Endothelial cell of umbilical vein (primary cell): ENCODE data around the gene BTBD18. TPM values are rescaled to one million over a fixed set of nuclear protein-coding genes. Genes with fewer than 3 reads are reported as not detected.

Source experiments
- BruUV-seq: library from RNA; stranded (reverse); fragments of 400-500 nt; replicated peaks from 2 replicates; lab custom pipeline; 2021; lab: Mats Ljungman, UMichigan
- CTCF ChIA-PET: fragments of 300-600, 350-600 bp; sonication (Branson Sonifier 250); formaldehyde crosslinking; loops from one replicate; lab custom pipeline; 2021; ENCODE audit warnings: antibody characterized with exemption, inconsistent platforms; lab: Charles Lee
- POLR2A ChIA-PET: fragments of 300-600, 350-600 bp; sonication (Branson Sonifier 250); formaldehyde crosslinking; loops from one replicate; lab custom pipeline; 2021; ENCODE audit warnings: antibody characterized with exemption, inconsistent platforms; lab: Charles Lee
- DNase-seq: peaks from one replicate; pipeline ENCODE4 v3.0.0-alpha.2; 2011; ENCODE audit warnings: low read depth, low spot score
- FAIRE-seq: peaks from 2 replicates; lab custom pipeline; 2011; peaks lifted over from hg19 to GRCh38; lab: Jason Lieb, UNC
- H2AFZ ChIP-seq: 2 replicates; pipeline ENCODE4 v1.6.0; 2012; ENCODE audit warnings: low read depth, low read length, control low read depth, inconsistent platforms
- H3K27ac ChIP-seq: 2 replicates; pipeline ENCODE4 v1.5.1; 2011; ENCODE audit warnings: low read depth, mild to moderate bottlenecking, control low read depth, low read length, moderate library complexity; ENCODE audit not compliant: insufficient read depth
- H3K27me3 ChIP-seq, 2 experiments: 2 replicates each; pipeline versions ENCODE4 v1.6.0 to v1.6.1; 2011; ENCODE audit warnings: low read length in 2 of 2, mixed read lengths in 1 of 2; ENCODE audit not compliant: control insufficient read depth in 2 of 2, insufficient read depth in 2 of 2
- H3K36me3 ChIP-seq, 2 experiments: 2 replicates in 1 of 2; 3 replicates in 1 of 2; pipeline ENCODE4 v1.5.1; 2011; ENCODE audit warnings: low read length in 2 of 2, mild to moderate bottlenecking in 1 of 2, moderate library complexity in 1 of 2; ENCODE audit not compliant: control insufficient read depth in 2 of 2, insufficient read depth in 2 of 2; ENCODE audit errors: extremely low read depth in 1 of 2
- H3K4me1 ChIP-seq: 3 replicates; pipeline ENCODE4 v1.5.1; 2011; ENCODE audit warnings: mild to moderate bottlenecking, low read length; ENCODE audit not compliant: control insufficient read depth, insufficient read depth; ENCODE audit errors: extremely low read depth
- H3K4me2 ChIP-seq: 2 replicates; pipeline ENCODE4 v1.6.1; 2011; ENCODE audit warnings: low read length, control low read depth, mixed read lengths; ENCODE audit not compliant: insufficient read depth
- H3K4me3 ChIP-seq, 3 experiments: fragments of 200-600 bp in 1 of 3; sonication (generic), shearing (Covaris generic) in 1 of 3; replicated peaks in 1 of 3; 2 replicates each; pipeline ENCODE4 v1.5.1; 2011 to 2016; ENCODE audit warnings: control low read depth in 3 of 3, low read length in 3 of 3, mild to moderate bottlenecking in 2 of 3, inconsistent platforms in 1 of 3, low read depth in 1 of 3, moderate library complexity in 1 of 3; ENCODE audit not compliant: insufficient read depth in 1 of 3
- H3K79me2 ChIP-seq: 2 replicates; pipeline ENCODE4 v1.6.0; 2012; ENCODE audit warnings: low read length, inconsistent platforms; ENCODE audit not compliant: control insufficient read depth, insufficient read depth
- H3K9ac ChIP-seq: replicated peaks from 2 replicates; pipeline ENCODE3; 2011; ENCODE audit warnings: low read length, control low read depth; ENCODE audit not compliant: insufficient read depth; ENCODE audit errors: extremely low read depth
- H3K9me1 ChIP-seq: replicated peaks from 3 replicates; pipeline ENCODE4 v1.6.0; 2011; ENCODE audit warnings: mild to moderate bottlenecking, low read length; ENCODE audit not compliant: control insufficient read depth, insufficient read depth; ENCODE audit errors: extremely low read depth
- H3K9me3 ChIP-seq: replicated peaks from 2 replicates; pipeline ENCODE4 v1.5.1; 2012; ENCODE audit warnings: low read length, inconsistent platforms; ENCODE audit not compliant: control insufficient read depth, insufficient read depth
- H4K20me1 ChIP-seq: replicated peaks from 2 replicates; pipeline ENCODE3; 2011; ENCODE audit warnings: mild to moderate bottlenecking, low read length; ENCODE audit not compliant: control insufficient read depth, insufficient read depth; ENCODE audit errors: extremely low read depth
- EZH2 ChIP-seq: IDR thresholded peaks from 2 replicates; pipeline ENCODE4 v1.6.1; 2012; ENCODE audit warnings: borderline replicate concordance, low read depth, mild to moderate bottlenecking, moderate library complexity, low read length, inconsistent platforms; ENCODE audit not compliant: severe bottlenecking
- FOS ChIP-seq: IDR thresholded peaks from 2 replicates; pipeline ENCODE4 v1.6.1; 2011; ENCODE audit warnings: mild to moderate bottlenecking, low read length, moderate library complexity, borderline replicate concordance; ENCODE audit not compliant: insufficient read depth
- GATA2 ChIP-seq: IDR thresholded peaks from 2 replicates; pipeline ENCODE4 v1.7.0; 2011; ENCODE audit warnings: low read depth, mild to moderate bottlenecking, moderate library complexity, mixed read lengths, low read length; ENCODE audit not compliant: insufficient read length, insufficient read depth
- JUN ChIP-seq: IDR thresholded peaks from 2 replicates; pipeline ENCODE4 v1.6.1; 2011; ENCODE audit warnings: borderline replicate concordance, low read depth; ENCODE audit not compliant: insufficient read length, insufficient read depth
- MYC ChIP-seq: IDR thresholded peaks from one replicate; pipeline ENCODE4 v1.6.1; 2011; ENCODE audit warnings: mild to moderate bottlenecking, low read depth, low read length
- POLR2A ChIP-seq: IDR thresholded peaks from 2 replicates; pipeline ENCODE4 v1.6.1; 2012; ENCODE audit warnings: low read depth, mild to moderate bottlenecking, control low read depth, low read length
- POLR2AphosphoS5 ChIP-seq: IDR thresholded peaks from 2 replicates; pipeline ENCODE4 v1.6.1; 2012; ENCODE audit warnings: low read depth, mild to moderate bottlenecking, control low read depth, low read length, moderate library complexity; ENCODE audit not compliant: insufficient read depth
- dilution Hi-C: fragments of 300-500 bp; cut with MboI; formaldehyde crosslinking; loops from one replicate; pipeline ENCODE4 v1.15.0; 2019; ENCODE audit warnings: low sequenced_read_pairs; ENCODE audit not compliant: extremely low pct_ligation_motif_present
- intact Hi-C: fragments of 100-400 bp; cut with micrococcal nuclease; formaldehyde crosslinking; loops from one replicate; pipeline ENCODE4 v1.10.0; 2022
- polyA plus RNA-seq, 4 experiments: library from polyadenylated mRNA; depleted of rRNA in 3 of 4; stranded (reverse) in 3 of 4; unstranded in 1 of 4; fragments of >200 nt; gene quantifications; 2 replicates each; pipeline versions ENCODE4 v1.2.1 to v1.2.3, GENCODE V29; 2011 to 2012; ENCODE audit warnings: missing spikeins in 1 of 4
- total RNA-seq: library from RNA; stranded (reverse); gene quantifications from 2 replicates; pipeline ENCODE4 v1.2.3, GENCODE V29; 2021
- TF ChIP-seq, protein P1 (sequence below), 2 donors: IDR thresholded peaks; 1 replicate in 1 of 2; 2 replicates in 1 of 2; pipeline ENCODE4 v1.5.1; 2011; ENCODE audit warnings: low read length in 2 of 2, mild to moderate bottlenecking in 2 of 2, moderate library complexity in 2 of 2, control low read depth in 1 of 2, inconsistent platforms in 1 of 2, low read depth in 1 of 2; ENCODE audit not compliant: insufficient read depth in 1 of 2; ENCODE audit errors: extremely low read depth in 1 of 2
- TF ChIP-seq, protein P2 (sequence below): IDR thresholded peaks from 2 replicates; pipeline ENCODE4 v1.6.1; 2011; ENCODE audit not compliant: insufficient read depth, insufficient read length

The BTBD18 gene
- total and polyA plus RNA-seq, 2 donors (not counting 3 experiments of a cell fraction or from before 2014, with no cell fraction given), result not detected

DNA sequence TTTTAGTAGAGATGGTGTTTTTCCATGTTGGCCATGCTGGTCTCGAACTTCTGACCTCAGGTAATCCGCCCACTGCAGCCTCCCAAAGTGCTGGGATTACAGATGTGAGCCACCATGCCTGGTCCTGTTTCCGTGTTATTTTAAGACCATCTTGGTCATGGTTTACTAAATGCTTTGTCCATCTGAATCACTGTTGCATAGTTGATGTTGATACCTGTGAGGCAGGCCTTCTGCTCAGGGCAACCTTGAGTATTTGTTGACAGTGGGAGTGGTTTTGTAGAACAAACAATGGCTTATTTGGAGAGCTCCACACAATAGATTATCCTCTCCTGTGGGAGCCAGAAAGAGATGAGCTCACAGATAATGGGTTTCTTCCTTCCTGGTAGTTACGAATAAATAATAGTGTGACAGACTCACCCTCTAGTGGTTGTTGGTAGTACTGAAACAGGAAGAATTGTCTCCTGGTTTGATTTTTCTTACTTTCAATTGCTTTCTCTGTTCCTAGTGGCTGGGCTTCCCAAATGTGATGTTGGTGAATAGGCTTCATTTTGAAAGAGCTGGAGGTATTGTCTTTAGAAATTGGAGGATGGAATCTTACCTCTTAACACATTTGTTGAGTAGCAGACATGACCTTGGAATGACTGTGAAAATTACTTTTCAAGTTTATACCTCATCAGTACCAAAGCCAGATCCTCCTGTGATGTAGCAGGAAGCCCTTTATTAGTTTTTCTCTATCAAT is 49.0 kb upstream of the BTBD18 start:
- H3K79me2 ChIP-seq, result peaks cover 71% of the 10 kb centered on the region
- no TSS peak for BruUV-seq
- DNase-seq (peak; percentile 85), FAIRE-seq (peak; percentile 53)
- POLR2A ChIA-PET, result interaction anchor here (0.5 to 2.6 kb wide), 6 partner anchors 22 to 103 kb away, joined by 3 to 39 read pairs (median 8); partner anchors contain the start of genes BTBD18, CTNND1 and SELENOH
- H3K36me3 ChIP-seq, result peaks cover 34 to 39% of the 10 kb centered on the region in 2 experiments
- peaks cover 37% of the 10 kb centered on the region for H3K4me1 ChIP-seq
- H3K27me3 ChIP-seq, result no peaks in the 10 kb centered on the region
- no peaks in the 10 kb centered on the region for H3K9me3 ChIP-seq
- H4K20me1 ChIP-seq, result peaks cover 10% of the 10 kb centered on the region
- dilution Hi-C loops (loop anchor here (10.0 kb wide), 1 partner anchor 116 kb away; no protein-coding TSS in a partner anchor), intact Hi-C loops (loop anchor here (1.0 to 10.0 kb wide), 8 partner anchors 22 to 713 kb away; partner anchors contain the start of genes BTBD18, MED19, SELENOH and TMX2)
- peak overlapping the region; percentile 96 for H3K4me2 ChIP-seq
- H3K4me3 ChIP-seq, result peak overlapping the region in 1 of 3 experiments; percentile 44
- CTCF ChIA-PET, result interaction anchor here (0.6 to 6.6 kb wide), 39 partner anchors 8 to 713 kb away, joined by 3 to 375 read pairs (median 6); partner anchors contain the start of genes BTBD18, CTNND1, MED19 and SELENOH
- TF ChIP-seq GATA2 (peak; percentile 85), JUN (peak; percentile 21), POLR2AphosphoS5 (no peak), EZH2 (no peak), POLR2A (no peak), FOS (no peak), MYC (no peak)
- TF ChIP-seq, protein P1, sequence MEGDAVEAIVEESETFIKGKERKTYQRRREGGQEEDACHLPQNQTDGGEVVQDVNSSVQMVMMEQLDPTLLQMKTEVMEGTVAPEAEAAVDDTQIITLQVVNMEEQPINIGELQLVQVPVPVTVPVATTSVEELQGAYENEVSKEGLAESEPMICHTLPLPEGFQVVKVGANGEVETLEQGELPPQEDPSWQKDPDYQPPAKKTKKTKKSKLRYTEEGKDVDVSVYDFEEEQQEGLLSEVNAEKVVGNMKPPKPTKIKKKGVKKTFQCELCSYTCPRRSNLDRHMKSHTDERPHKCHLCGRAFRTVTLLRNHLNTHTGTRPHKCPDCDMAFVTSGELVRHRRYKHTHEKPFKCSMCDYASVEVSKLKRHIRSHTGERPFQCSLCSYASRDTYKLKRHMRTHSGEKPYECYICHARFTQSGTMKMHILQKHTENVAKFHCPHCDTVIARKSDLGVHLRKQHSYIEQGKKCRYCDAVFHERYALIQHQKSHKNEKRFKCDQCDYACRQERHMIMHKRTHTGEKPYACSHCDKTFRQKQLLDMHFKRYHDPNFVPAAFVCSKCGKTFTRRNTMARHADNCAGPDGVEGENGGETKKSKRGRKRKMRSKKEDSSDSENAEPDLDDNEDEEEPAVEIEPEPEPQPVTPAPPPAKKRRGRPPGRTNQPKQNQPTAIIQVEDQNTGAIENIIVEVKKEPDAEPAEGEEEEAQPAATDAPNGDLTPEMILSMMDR (IDR thresholded peaks at IDR 0.05; ENCODE audit: extremely low read depth in 1 of 2, insufficient read depth in 1 of 2, low read depth in 1 of 2, low read length in 2 of 2), result peak; percentile 55 to 72
- TF ChIP-seq, protein P2, sequence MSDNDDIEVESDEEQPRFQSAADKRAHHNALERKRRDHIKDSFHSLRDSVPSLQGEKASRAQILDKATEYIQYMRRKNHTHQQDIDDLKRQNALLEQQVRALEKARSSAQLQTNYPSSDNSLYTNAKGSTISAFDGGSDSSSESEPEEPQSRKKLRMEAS, result no peak
- peak overlapping the region; percentile 85 for H3K27ac ChIP-seq
- H3K9ac ChIP-seq, result peak overlapping the region; percentile 55
- H3K9me1 ChIP-seq, result no peaks in the 10 kb centered on the region
- H2AFZ ChIP-seq, result no peak overlapping the region
